Panc1 (cell line): Measurements from ENCODE around the gene PIP4K2A.

Experiments
- CTCF ChIP-seq: fragments of 450-650 bp; IDR thresholded peaks from 2 replicates; pipeline ENCODE4 v1.5.1; 2017; ENCODE audit warnings: mild to moderate bottlenecking
- TCF7L2 ChIP-seq: IDR thresholded peaks from 2 replicates; pipeline ENCODE4 v1.6.1; 2011; ENCODE audit warnings: mild to moderate bottlenecking, low read depth, low read length, inconsistent platforms

- TF ChIP-seq CTCF = no peak
- TF ChIP-seq TCF7L2 = no peak
These were observed 95.3 kb downstream of the PIP4K2A start for GRCh38 chr10:22619101-22619500.
